GM21723 (cell line): ENCODE data around the gene ADD3.
"Not testable (repeated sequence)": the region's sequence is repeated elsewhere in the genome, so short reads cannot be mapped to it uniquely, and the experiment has no call there.

ENCODE experiments used
- ATAC-seq: cut with Tn5 transposase; IDR thresholded peaks from one replicate; pipeline ENCODE4 v1.9.1; 2021; ENCODE audit warnings: mild to moderate bottlenecking, moderate library complexity; ENCODE audit not compliant: unreplicated experiment

ADD3 gene

DNA sequence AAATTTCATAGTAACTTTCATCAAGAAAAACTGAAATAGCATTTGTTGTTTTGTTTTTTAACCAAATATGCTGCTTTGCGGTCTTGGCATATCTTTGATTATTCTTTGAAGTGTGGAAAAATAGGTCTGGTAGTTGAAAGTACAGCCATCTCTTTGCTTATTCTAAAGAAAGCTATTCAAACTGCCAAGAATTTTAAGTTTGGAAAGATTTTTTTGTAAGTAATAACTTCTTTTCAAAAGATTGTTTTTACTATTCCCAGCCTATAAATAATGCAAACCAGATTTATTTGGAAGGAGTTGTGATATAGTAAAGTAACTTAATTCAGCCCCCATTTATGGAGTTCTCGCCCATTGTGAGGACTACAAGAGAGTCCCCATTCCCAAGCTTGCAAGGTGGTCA lies 87.0 kb downstream of the ADD3 start:
- no peak for ATAC-seq

DNA sequence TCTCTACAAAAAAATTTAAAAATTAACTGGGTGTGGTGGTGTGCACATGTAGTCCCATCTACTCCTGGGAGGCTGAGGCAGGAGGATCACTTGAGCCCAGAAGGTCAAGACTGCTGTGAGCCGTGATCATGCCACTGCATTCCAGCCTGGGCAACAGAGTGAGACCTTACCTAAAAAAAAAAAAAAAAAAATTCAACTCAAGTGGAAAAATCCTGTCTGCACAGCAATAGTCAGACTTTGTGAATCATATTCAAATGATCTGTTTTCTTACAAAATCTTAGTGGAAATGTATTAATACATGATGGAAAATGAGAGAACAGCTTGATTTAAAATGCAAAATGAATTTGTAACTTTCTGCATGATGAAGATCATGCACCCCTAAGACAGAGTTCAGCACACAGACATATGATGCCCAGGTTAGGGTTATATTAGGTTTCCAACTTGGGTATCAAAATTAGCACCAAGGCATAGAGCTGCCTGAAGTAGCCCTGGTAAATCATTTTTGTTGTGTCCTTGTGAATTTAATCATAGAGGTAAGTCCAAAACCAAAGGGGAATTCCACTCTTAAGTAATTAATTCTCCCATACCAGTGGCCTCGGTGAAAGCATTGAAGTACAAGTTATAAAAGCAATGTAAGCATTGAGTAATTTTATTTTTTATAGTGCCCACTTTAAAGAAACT lies 93.8 kb downstream of the ADD3 start:
- no peak for ATAC-seq

- ATAC-seq = no peak
These were observed 96.2 kb downstream of the ADD3 start for GRCh38 chr10:110103921-110104461.

DNA sequence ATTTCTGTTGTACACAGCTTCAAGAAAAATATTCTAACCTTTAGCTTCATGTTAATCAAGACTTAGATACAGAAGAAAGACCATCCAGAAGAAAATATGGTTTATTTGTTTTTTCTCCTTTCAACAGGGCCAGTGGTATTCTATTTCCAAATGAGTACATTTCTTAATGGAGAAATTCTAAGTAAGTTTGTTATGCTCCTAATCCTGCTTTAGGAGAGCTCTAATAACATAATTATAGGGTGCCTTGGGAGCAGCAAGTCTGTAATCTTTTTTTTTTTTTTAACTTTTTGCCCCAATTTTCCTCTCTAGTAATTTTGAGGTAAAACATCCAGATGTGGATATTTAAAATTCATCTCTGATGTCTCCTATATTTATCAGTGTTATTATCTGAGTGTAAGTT lies 98.1 kb downstream of the ADD3 start:
- no peak for ATAC-seq

GRCh38 chr10:110107430-110107829 lies 99.6 kb downstream of the ADD3 start:
- ATAC-seq = no peak

DNA sequence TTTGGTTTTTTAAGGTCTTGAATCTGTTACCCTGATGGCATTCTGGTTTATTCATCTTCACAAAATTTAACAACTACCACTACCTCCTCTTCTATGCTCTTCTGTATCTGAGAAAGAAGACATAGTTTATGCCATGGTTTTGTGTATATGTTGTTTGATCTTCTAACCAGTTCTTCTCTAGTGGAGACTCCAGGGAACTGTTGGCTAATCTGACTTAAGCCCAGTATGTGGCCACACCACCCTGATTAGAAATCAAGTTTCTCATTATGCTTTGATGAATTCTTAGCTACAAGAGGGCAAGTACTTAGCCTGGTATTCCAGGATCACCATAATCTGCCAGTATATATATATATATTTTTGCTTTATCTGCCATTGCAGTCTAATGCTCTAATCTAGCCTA lies 100.1 kb downstream of the ADD3 start:
- ATAC-seq = no peak

- no peak for ATAC-seq
These were observed 101.7 kb downstream of the ADD3 start for GRCh38 chr10:110109511-110109910.

DNA sequence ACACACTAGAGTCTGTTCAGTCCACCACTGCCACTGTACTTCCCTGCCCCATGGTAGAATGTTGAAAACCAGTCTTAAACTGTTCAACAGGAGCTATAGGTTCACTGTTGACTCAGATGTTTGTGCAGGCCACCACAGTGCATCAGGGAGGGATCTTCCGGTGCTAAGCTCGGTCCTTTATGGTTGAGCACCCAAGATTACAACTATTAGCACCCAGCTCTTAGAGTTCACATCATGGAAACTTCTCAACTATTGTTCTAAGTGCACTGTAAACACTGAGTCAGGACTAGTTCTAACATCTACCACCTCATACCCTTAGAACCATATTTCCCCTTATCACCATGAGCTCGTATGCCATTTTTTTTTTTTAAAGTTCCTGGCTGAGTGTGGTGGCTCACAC lies 102.6 kb downstream of the ADD3 start:
- ATAC-seq = no peak

DNA sequence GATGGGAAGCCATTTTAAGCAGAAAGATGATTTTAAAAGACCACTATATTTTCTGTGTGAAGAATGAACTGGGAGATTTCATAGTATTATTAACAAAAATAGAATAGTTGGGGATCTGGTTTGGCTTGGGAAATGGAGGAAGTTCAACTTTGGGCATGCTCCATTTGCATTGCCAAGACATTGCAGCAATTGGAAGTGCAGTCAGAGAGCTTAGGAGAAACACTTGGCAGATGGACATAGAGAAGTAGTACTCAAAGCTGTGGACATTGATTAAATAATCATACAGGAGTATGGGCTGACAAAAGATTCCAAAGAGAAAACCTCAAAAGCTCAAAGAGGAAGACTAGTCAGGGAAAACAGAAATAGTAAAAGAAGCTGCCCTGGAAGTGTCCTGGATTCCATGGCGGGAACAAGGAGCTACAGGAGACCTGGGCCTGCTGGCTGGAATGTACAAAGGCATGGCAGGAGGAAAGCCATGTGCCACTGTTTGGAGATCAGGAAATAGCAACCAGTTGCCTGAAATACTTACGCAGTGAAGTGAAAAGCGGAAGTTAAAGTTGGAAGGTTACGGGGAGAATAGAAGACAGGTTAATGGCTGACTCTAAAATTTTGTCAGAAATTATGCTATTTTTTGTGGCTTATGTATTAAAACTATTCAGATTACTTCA lies 106.0 kb downstream of the ADD3 start:
- no peak for ATAC-seq

GRCh38 chr10:110114668-110115067 lies 106.9 kb downstream of the ADD3 start:
- not testable (repeated sequence) for ATAC-seq

DNA sequence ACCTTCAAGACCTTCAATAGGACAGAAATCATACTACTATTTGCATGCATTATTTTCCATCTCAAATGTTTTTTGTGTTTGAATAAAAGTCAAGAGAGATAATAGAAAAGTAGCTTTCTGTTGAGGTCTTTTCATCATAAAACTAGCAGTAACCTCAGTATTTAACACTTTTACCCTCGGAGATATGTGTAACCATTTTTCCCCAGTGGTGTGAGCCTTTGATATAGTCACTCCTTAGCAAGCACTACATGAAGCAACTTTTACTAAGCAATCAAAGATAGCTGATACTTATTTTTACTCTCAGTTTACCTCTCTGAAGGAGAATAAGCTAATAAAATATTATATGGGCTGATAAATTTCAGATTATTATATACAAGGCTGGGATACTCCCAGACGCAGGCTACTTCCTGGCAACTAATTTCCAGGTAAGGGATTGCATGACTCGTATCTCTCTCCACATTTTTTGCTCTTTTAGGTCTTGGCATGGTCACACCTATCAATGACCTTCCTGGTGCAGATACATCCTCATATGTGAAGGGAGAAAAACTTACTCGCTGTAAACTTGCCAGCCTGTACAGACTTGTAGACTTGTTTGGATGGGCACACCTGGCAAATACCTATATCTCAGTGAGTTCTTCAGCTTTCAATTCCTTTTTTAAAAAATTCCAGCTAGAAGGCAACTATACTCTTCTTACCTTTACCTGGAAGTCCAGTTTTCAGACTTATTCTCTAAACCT lies 108.2 kb downstream of the ADD3 start:
- ATAC-seq = no peak

DNA sequence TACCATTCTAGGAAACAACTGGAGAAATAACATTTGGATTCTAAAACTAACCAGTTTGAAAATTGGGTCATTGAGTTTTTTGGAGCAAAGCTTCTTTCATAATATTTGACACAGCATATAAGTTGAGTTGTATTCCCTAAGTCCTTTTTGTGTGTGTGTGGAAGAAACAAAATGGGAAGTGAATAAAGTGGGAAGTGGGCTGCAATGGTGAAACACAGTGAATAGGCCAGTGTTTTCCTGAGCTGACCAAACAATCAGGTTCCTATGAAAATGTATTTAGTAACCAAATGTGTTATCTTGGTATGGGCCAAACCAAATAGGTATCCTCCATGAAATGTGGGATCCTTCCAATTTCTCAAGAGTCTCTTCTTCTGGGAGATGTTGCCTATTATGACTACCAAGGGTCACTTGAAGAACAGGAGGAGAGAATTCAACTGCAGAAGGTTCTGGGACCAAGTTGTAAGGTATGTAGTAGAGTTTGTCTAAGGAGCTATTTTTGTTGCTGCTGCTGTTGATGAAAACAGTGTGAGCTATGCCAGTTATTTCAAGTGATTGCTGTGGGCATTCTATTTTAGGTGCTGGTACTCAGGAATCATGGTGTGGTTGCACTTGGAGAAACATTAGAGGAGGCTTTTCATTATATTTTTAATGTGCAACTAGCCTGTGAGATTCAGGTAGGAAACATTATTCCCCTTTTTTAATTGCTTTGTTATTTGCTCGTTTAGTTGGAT lies 111.3 kb downstream of the ADD3 start:
- no peak for ATAC-seq

DNA sequence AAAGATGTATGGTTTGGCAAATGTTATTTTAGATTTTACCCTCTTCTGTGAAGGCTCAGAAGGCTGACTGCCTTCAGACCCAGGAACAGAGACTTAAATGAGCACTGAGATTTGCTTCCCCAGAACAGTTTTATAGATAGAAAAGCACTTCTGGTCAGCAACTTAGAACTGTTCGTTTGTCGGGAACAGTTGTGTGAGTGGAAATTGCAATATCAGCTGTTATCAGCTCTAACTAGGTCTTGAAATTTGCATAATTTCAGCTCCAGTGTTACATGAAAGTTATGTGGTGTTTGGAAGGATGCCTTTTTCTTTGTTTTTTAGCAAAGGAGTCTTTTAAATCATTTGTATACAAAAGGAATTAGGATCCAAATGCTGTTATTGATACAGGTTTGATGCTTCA lies 115.8 kb downstream of the ADD3 start:
- no peak for ATAC-seq

DNA sequence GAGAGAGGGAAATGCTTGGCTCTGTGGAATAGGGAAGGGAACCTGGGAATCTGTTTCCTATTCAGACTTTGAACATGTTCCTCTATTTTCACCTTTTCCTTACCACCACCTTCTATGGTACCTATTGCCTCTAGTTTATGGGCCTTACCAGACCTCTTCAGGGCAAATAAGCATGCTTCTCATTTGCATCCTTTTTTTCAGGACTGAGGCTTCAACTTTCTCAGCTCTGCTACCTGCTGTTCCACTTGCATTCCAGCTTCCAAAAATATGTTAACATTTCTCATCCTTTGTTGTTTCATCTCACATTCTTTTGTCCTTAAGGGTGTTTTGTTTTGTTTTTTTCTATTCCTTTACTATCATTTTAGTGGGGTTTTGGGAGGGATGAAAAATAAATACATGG lies 121.7 kb downstream of the ADD3 start:
- no peak for ATAC-seq

GRCh38 chr10:110134917-110135316 lies 127.1 kb downstream of the ADD3 start:
- ATAC-seq = no peak

GRCh38 chr10:110135836-110136235 lies 128.1 kb downstream of the ADD3 start:
- not testable (repeated sequence) for ATAC-seq

DNA sequence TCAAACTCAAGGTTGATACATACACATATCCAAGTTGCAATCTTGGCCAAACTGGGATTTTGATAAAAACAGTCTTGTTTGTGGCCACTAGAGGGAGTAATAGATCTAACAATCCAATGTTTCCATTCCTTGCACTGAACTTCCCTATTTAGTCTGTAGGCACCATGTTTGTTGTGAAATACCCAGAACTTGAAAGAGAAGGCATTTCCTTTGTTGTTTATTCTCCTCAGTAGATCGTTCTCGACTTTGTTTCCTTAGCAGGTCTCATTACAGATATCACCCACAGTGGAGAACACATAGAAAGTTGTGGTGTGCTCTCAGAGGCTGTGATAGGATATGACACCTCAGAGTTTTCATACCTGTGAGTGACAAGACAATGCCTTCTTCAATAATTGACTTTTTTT lies 129.4 kb downstream of the ADD3 start:
- ATAC-seq = peak; percentile 54

GRCh38 chr10:110138197-110138812 lies 130.5 kb downstream of the ADD3 start:
- ATAC-seq = peak; percentile 61

DNA sequence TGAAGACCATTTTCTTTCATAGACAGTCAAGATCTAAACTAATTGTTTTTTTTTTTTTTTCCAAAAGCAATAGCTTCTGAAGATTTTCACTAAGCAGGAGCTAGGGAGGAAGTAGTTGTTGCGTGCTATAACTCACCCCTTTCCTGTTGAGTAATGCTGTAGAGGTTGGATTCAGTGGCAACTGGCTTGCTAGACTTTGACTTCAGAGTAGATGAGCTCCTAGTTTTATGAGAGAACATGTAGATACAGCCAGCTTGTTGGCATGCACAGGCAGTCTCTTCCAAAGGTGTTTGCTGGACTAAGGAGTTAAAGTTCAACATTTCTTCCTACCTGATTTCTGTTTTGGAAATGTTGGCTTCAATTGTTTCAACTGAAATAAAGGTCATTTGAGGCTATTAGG lies 133.4 kb downstream of the ADD3 start:
- no peak for ATAC-seq

GRCh38 chr10:110141871-110142635 lies 134.3 kb downstream of the ADD3 start:
- no peak for ATAC-seq
